Measurements from ENCODE around the gene YBEY.
A peak's percentile ranks its signal among the peaks of the same experiment; 100 is the strongest.

Gene YBEY

GRCh38 chr21:46287541-46287940, 1.4 kb downstream of the YBEY start:
- Histone ChIP-seq H3K9me3 (replicated peaks in 1 of 11) (peaks cover 0 to 13% (median 11%) of the 10 kb centered on the region in 11 experiments; a peak in 18 of 22 replicates), H3K4me2 (peak overlapping the region; percentile 78 to 93 (median 89)), H3K27ac (peak overlapping the region in 8 of 11 experiments; percentile 93 to 99 (median 97); a peak in 11 of 22 replicates), H3K27me3 (no peaks in the 10 kb centered on the region), H4K20me1 (peaks cover 5 to 30% (median 24%) of the 10 kb centered on the region in 11 experiments; a peak in 17 of 22 replicates), H3K9ac (peak overlapping the region; percentile 88 to 100 (median 97); a peak in 18 of 22 replicates), H3K4me1 (peaks cover 43 to 62% (median 54%) of the 10 kb centered on the region in 10 experiments), H3K4me3 (peak overlapping the region; percentile 73 to 99 (median 92); a peak in 15 of 20 replicates), H3K36me3 (peaks cover 24 to 37% (median 33%) of the 10 kb centered on the region in 11 experiments)
- TF ChIP-seq Cebpa-rat (IDR thresholded peaks at IDR 0.05), result no peak

- H3K9ac ChIP-seq, result no peak overlapping the region; a peak in 1 of 22 replicates
- H3K4me2 ChIP-seq, result peak overlapping the region in 4 of 11 experiments; percentile 13 to 34 (median 26); a peak in 2 of 22 replicates
- H3K27me3 ChIP-seq, result no peaks in the 10 kb centered on the region
- TF ChIP-seq Cebpa-rat (IDR thresholded peaks at IDR 0.05), result no peak
- peaks cover 10 to 15% (median 14%) of the 10 kb centered on the region in 11 experiments; a peak in 21 of 22 replicates for H3K36me3 ChIP-seq
- no peak overlapping the region for H3K27ac ChIP-seq
- H3K4me1 ChIP-seq, result peaks cover 23 to 42% (median 35%) of the 10 kb centered on the region in 10 experiments
- no peak overlapping the region for H3K4me3 ChIP-seq
- peaks cover 0 to 8% (median 4%) of the 10 kb centered on the region in 11 experiments; a peak in 13 of 22 replicates for H4K20me1 ChIP-seq
- H3K9me3 ChIP-seq (replicated peaks in 1 of 11), result peaks cover 0 to 13% (median 11%) of the 10 kb centered on the region in 11 experiments; a peak in 18 of 22 replicates
Observed at GRCh38 chr21:46289655-46290179, 3.6 kb downstream of the YBEY start.

DNA sequence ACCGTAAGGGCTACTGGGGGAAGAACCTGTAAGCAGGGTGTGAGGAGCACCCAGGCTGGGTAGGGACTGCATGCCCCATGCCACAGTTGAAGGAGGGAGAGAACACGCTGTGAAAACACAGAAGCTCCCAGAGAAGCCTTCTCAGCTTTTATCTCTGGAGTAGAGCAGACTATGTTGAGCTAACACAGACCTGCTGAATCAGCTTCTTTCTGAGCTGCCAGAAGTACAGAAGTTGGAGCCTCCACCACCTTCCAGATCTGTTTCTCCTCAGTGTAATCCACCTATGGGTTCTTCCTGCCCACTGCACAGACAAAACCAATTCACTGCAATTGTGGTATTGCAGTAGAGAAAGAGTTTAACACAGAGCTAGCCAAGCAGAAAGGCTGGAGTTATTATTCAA, 5.4 kb downstream of the YBEY start:
- H4K20me1 ChIP-seq, result no peaks in the 10 kb centered on the region
- H3K4me3 ChIP-seq, result no peak overlapping the region
- peaks cover 27 to 45% (median 39%) of the 10 kb centered on the region in 10 experiments for H3K4me1 ChIP-seq
- no peak overlapping the region for H3K27ac ChIP-seq
- H3K27me3 ChIP-seq, result no peaks in the 10 kb centered on the region
- H3K9me3 ChIP-seq (replicated peaks in 1 of 11), result peaks cover 0 to 13% (median 11%) of the 10 kb centered on the region in 11 experiments; a peak in 18 of 22 replicates
- no peak overlapping the region for H3K9ac ChIP-seq
- peak overlapping the region in 3 of 11 experiments; percentile 6 to 19 (median 16); a peak in 1 of 22 replicates for H3K4me2 ChIP-seq
- H3K36me3 ChIP-seq, result peaks cover 10 to 14% (median 13%) of the 10 kb centered on the region in 11 experiments; a peak in 21 of 22 replicates
- no peak for TF ChIP-seq Cebpa-rat (IDR thresholded peaks at IDR 0.05)

- Histone ChIP-seq H3K27ac (peak overlapping the region in 9 of 11 experiments; percentile 18 to 70 (median 58); a peak in 15 of 22 replicates), H3K27me3 (peaks cover 0 to 11% (median 8%) of the 10 kb centered on the region in 11 experiments; a peak in 9 of 22 replicates), H4K20me1 (peaks cover 0 to 6% (median 0%) of the 10 kb centered on the region in 11 experiments; a peak in 2 of 22 replicates), H3K9ac (peak overlapping the region in 8 of 11 experiments; percentile 14 to 49 (median 31); a peak in 6 of 22 replicates), H3K4me3 (no peak overlapping the region), H3K4me1 (peaks cover 11 to 41% (median 33%) of the 10 kb centered on the region in 10 experiments), H3K4me2 (peak overlapping the region; percentile 49 to 79 (median 73)), H3K36me3 (peaks cover 10 to 30% (median 22%) of the 10 kb centered on the region in 11 experiments), H3K9me3 (replicated peaks in 1 of 11) (peaks cover 0 to 13% (median 11%) of the 10 kb centered on the region in 11 experiments; a peak in 18 of 22 replicates)
- TF ChIP-seq Cebpa-rat (IDR thresholded peaks at IDR 0.05), result no peak
Observed at GRCh38 chr21:46294647-46295176, 8.6 kb downstream of the YBEY start.

GRCh38 chr21:46295177-46295770, 9.1 kb downstream of the YBEY start:
- Histone ChIP-seq H3K27ac (peak overlapping the region in 9 of 11 experiments; percentile 18 to 70 (median 58); a peak in 15 of 22 replicates), H3K36me3 (peaks cover 10 to 35% (median 27%) of the 10 kb centered on the region in 11 experiments), H3K4me1 (peaks cover 11 to 36% (median 31%) of the 10 kb centered on the region in 10 experiments), H3K9me3 (replicated peaks in 1 of 11) (peaks cover 0 to 13% (median 11%) of the 10 kb centered on the region in 11 experiments; a peak in 18 of 22 replicates), H3K9ac (peak overlapping the region in 8 of 11 experiments; percentile 14 to 49 (median 31); a peak in 7 of 22 replicates), H3K27me3 (peaks cover 0 to 11% (median 8%) of the 10 kb centered on the region in 11 experiments; a peak in 9 of 22 replicates), H3K4me3 (no peak overlapping the region), H4K20me1 (peaks cover 0 to 8% (median 0%) of the 10 kb centered on the region in 11 experiments; a peak in 2 of 22 replicates), H3K4me2 (peak overlapping the region; percentile 49 to 79 (median 73))
- no peak for TF ChIP-seq Cebpa-rat (IDR thresholded peaks at IDR 0.05)

GRCh38 chr21:46295996-46296752, 10.0 kb downstream of the YBEY start:
- no peak overlapping the region for H3K27ac ChIP-seq
- H3K9me3 ChIP-seq (replicated peaks in 1 of 11), result peaks cover 0 to 13% (median 11%) of the 10 kb centered on the region in 11 experiments; a peak in 18 of 22 replicates
- no peak overlapping the region for H3K9ac ChIP-seq
- peaks cover 0 to 11% (median 8%) of the 10 kb centered on the region in 11 experiments; a peak in 9 of 22 replicates for H3K27me3 ChIP-seq
- H3K4me1 ChIP-seq, result peaks cover 11 to 27% (median 24%) of the 10 kb centered on the region in 10 experiments
- H4K20me1 ChIP-seq, result peaks cover 0 to 10% (median 0%) of the 10 kb centered on the region in 11 experiments; a peak in 4 of 22 replicates
- H3K36me3 ChIP-seq, result peaks cover 10 to 43% (median 36%) of the 10 kb centered on the region in 11 experiments
- H3K4me2 ChIP-seq, result peak overlapping the region in 2 of 11 experiments; percentile 9 to 52; a peak in 1 of 22 replicates
- TF ChIP-seq Cebpa-rat (IDR thresholded peaks at IDR 0.05), result no peak
- H3K4me3 ChIP-seq, result no peak overlapping the region

GRCh38 chr21:46297338-46298271, 11.5 kb downstream of the YBEY start:
- Histone ChIP-seq H3K9me3 (replicated peaks in 1 of 11) (no peaks in the 10 kb centered on the region), H4K20me1 (peaks cover 0 to 20% (median 0%) of the 10 kb centered on the region in 11 experiments; a peak in 5 of 22 replicates), H3K27ac (peak overlapping the region in 7 of 11 experiments; percentile 13 to 35 (median 28); a peak in 11 of 22 replicates), H3K27me3 (peaks cover 0 to 11% (median 8%) of the 10 kb centered on the region in 11 experiments; a peak in 9 of 22 replicates), H3K9ac (peak overlapping the region; percentile 46 to 71 (median 62)), H3K4me2 (peak overlapping the region; percentile 79 to 91 (median 87)), H3K4me3 (peak overlapping the region; percentile 44 to 66 (median 52)), H3K4me1 (peaks cover 11 to 23% (median 21%) of the 10 kb centered on the region in 10 experiments), H3K36me3 (peaks cover 4 to 45% (median 39%) of the 10 kb centered on the region in 11 experiments; a peak in 20 of 22 replicates)
- TF ChIP-seq Cebpa-rat (IDR thresholded peaks at IDR 0.05), result no peak
